GM19239 (cell line): ENCODE results near the gene PREX1.

Experiments
- DNase-seq: peaks from one replicate; pipeline ENCODE4 v3.0.0; 2011; ENCODE audit warnings: low spot score; ENCODE audit not compliant: insufficient read length
- FAIRE-seq: peaks from 2 replicates; lab custom pipeline; 2011; peaks lifted over from hg19 to GRCh38; lab: Jason Lieb, UNC

The PREX1 gene

DNA sequence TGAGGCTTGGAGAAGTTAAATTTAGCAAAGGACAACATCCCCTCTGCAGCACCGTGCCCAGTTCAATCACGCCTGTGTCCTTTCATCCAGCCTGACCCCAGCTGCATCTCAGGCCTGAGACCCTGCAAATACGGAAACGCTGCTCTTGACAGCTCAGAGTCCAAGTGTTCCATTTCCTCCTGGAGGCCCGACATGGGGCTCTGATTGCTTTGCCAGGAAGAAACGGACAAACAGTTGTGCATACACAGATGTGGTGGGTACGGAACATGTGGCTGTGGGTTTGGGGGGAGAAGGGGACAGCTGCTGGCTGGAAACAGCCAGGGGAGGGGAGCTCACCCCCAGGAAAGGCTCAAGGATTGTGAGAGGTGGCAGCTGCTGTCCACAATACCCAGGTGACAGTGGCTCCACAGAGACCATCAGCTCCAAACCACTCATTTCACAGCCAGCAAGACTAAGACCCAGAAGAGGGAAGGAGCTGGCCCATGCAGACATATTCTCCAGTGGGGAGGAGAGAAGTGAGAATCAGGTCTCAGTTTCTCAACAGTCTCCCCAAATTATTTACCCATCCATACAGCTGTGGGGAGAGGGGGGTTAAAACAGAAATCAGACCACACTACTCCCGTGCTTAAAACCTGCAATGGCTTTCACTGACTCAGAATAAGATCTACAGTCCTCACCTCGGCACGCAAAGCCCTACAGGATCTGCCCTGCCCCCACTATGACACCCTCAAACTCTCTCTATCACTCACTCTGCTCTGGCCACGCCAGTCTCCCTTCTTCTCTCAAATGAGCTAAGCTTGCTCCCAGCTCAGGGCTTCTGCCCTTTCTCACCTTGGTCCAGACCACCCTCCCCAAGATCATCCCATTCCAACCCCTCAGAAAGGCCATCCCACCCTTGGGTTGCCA is 89.1 kb downstream of the PREX1 start:
- FAIRE-seq, result peak; percentile 98
- peak; percentile 52 for DNase-seq

DNA sequence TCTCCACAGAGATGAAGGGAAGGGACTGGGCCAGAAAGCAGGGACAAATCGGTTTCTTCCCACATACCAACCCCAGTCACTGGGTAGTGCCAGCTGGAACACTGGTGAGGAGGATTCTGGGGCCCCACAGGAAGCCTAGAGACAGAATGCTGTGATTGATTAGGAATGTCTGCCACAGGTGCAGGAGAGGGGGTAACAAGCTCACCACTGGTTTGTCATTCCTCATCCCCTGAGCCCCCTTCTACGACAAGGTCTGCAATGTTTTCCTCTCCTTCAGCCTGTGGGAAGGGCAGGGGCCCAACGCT is 89.8 kb downstream of the PREX1 start:
- FAIRE-seq, result no peak
- DNase-seq, result no peak

DNA sequence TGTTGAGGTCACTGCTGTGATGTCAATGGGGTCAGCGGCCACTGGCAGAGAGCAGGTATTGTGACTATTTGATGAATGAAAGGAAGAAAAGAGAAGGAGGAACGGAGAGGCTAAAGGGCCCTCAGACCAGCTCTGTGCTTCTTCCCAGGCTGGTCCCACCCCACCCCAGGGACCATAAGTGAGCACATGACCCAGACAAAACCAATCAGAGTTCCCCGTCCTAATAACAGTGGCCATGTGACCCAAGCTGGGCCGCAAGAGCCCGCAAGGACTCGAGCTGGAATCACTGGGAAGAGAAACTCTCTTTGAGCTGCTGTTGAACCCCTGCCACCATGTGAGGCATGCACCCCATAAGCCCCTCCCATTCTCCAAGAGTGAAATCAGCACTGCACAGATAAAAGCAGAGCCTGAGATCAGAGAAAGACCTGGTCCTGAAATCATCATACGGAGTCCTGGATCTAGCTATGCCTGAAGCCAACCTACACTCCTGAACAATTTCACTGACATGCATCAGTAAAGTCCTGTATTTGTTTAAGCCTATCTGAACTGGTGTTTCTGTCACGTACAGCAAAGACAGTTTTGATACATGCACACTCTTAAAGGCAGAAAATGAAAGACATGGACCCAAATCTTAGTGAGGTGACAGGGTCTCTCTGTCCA is 90.2 kb downstream of the PREX1 start:
- no peak for FAIRE-seq
- DNase-seq, result no peak

- FAIRE-seq (no peak), DNase-seq (no peak)
Measured at GRCh38 chr20:48736636-48737035, 91.2 kb downstream of the PREX1 start.

GRCh38 chr20:48736231-48736630 is 91.6 kb downstream of the PREX1 start:
- FAIRE-seq (no peak), DNase-seq (no peak)

- DNase-seq, result no peak
- no peak for FAIRE-seq
Measured at GRCh38 chr20:48735112-48735511, 92.7 kb downstream of the PREX1 start.

GRCh38 chr20:48734104-48734749 is 93.6 kb downstream of the PREX1 start:
- DNase-seq (no peak), FAIRE-seq (no peak)

- DNase-seq, result no peak
- no peak for FAIRE-seq
Measured at GRCh38 chr20:48733296-48733790, 94.5 kb downstream of the PREX1 start.

- no peak for DNase-seq
- FAIRE-seq, result no peak
Measured at GRCh38 chr20:48732081-48732829, 95.5 kb downstream of the PREX1 start.

- FAIRE-seq (no peak), DNase-seq (no peak)
Measured at GRCh38 chr20:48731536-48731935, 96.3 kb downstream of the PREX1 start.

DNA sequence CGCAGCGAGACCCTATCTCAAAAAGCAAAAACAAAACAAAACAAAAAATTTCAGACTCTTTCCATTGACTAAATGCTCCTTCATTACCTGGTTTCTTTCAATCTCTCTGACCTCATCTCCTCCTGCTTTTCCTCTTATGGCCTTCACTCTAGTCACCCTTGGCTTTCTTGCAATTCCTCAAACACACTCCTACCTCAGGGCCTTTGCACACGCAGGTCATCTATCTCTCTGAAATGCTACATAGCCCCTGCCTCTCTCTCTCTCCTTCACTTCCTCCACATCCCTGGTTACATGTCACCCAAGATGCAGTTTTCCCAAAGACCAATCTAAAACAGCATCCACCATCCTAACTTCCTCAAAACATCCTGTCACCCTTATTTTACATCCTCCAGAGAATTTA is 96.8 kb downstream of the PREX1 start:
- no peak for FAIRE-seq
- no peak for DNase-seq

GRCh38 chr20:48729538-48729937 is 98.3 kb downstream of the PREX1 start:
- no peak for DNase-seq
- no peak for FAIRE-seq

GRCh38 chr20:48728042-48728825 is 99.6 kb downstream of the PREX1 start:
- no peak for DNase-seq
- no peak for FAIRE-seq

- DNase-seq (no peak), FAIRE-seq (no peak)
Measured at GRCh38 chr20:48727226-48727625, 100.6 kb downstream of the PREX1 start.

- no peak for DNase-seq
Measured at GRCh38 chr20:48725555-48725991, 102.2 kb downstream of the PREX1 start.

GRCh38 chr20:48724891-48725554 is 102.8 kb downstream of the PREX1 start:
- DNase-seq (no peak), FAIRE-seq (no peak)

More at GRCh38 chr20:48725555-48725991, 102.2 kb downstream of the PREX1 start:
- no peak for FAIRE-seq

GRCh38 chr20:48724382-48724781 is 103.4 kb downstream of the PREX1 start:
- DNase-seq (no peak), FAIRE-seq (no peak)

DNA sequence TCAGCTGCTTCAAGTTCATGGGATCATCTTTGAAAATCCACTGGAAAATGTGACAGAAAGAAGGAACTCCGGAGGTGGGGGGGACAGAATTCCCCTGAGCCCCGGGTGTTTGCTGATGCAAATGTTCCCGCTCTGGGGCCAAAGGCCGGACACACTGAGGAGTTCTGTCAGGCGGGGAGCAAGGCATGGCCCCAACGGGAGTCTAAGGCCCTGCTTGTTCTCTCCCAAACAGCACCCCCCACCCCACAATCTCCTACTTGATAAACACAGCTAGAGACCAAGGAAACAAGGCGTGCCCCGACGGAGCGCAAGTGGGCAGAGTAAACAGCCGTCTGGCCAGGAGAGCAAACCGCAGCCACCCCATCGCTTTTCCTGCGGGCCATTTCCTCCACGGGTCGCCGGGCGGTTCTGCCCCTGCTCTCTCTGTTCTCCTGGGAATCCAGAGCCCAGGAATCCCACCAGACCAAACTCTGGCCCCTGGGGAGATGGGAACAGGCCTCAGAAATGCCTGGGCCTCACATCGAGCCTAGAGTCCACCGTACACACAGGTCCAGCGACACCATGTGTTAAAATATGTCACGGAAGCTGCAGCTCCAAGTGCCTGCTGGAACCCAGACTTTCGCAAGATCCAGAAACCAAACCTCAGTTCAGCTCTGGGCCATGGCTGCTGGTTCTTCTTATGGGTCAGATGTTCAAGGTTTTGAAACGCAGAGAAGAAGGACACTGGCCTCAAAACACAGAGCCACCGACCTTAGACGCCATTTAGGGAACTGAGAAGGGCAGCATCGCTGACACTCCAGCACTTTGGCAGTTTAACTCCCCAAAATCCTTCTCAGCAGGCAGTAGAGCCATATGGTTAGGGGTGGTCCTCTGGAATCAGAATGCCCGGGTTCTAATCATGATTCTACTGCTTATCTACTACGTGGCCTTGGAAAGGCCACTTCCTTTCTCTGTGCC is 104.2 kb downstream of the PREX1 start:
- DNase-seq (no peak), FAIRE-seq (no peak)
